Posterior vena cava (tissue), 2 donors: ENCODE results near the gene ZSCAN31. TPM values are rescaled to one million over a fixed set of nuclear protein-coding genes. Genes with fewer than 3 reads are reported as not detected.
"Not testable (repeated sequence)": the region's sequence is repeated elsewhere in the genome, so short reads cannot be mapped to it uniquely, and the experiment has no call there.

Experiments used
- DNase-seq: peaks from one replicate; pipeline ENCODE4 v3.0.0-alpha.2; 2020; ENCODE audit warnings: low spot score
- intact Hi-C, 2 donors: fragments of 100-400 bp; cut with DNase I; formaldehyde crosslinking; loops; one replicate each; pipeline versions ENCODE4 v1.14.1 to v1.14.2; 2022 to 2023
- long read RNA-seq, 2 donors: library from polyadenylated mRNA; unstranded; transcript quantifications; one replicate each; pipeline ENCODE4 v2.0.0, GENCODE V29; 2020 to 2021
- total RNA-seq, 2 donors: library from RNA; stranded (reverse); fragmentation: NEBNext Ultra II Directional; extraction: Animal tissue kit (Norgen Biotek cat#: 25700); gene quantifications; one replicate each; pipeline ENCODE4 v1.2.1, GENCODE V29; 2021
- donor health status: DM: yes; HTN: yes; CAD: no.
- donor health status: DM: yes; HTN: yes; CAD: no.

The ZSCAN31 gene
- 10 to 100 TPM; 13.1 to 14.6 TPM for total RNA-seq
- long read RNA-seq, donor 1, partial matches to known transcripts: 0 of 5 reads
- long read RNA-seq, donor 1, other reads (novel, unspliced or antisense): 3 of 5 reads
- long read RNA-seq, donor 2, transcript ZSCAN31-208 (3 exons, 1,005 nt): major isoform, 14 of 21 reads
- long read RNA-seq, donor 2, partial matches to known transcripts: 0 of 21 reads
- long read RNA-seq, donor 2, other reads (novel, unspliced or antisense): 5 of 21 reads

DNA sequence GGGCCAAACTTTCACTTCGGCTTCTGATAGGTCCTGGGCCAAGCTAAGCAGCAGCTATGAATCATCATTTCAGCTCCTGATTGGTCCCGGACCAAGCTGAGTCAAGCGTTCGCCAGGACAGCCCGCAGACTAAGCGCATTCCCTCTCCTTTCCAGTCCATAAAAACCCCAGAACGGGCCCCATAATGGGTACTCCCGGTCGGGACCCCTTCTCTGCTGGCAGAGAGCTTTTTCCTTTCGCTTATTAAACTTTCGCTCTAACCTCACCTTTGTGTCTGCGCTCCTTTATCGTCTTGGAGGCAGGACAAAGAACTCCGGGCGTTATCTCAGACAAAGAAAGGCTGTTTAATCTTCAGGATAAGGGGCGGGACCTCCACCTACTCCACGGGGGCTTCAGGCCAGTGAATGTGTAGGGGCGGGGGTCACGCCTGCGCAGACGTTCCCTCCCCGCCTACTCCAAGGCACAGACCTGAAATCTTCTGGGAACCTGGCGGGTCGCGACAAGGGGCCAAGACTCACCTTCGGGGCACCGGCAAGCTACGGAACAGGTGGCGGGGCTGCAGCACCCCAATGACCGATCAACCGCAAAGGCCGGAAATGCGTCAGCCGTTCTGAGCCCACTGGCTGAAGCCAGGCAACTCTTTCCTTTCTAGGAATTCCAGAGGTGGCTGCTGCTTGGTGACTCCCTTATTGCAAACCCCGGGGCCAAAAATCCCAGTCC is at the start of gene ZSCAN31:
TSS of gene ZSCAN31 (minus strand) at position 585 of the 720 bp plus-strand sequence. CDS start 6,465 bp downstream, outside the sequence.
- intact Hi-C loops: no loop called here
- DNase-seq: peak; percentile 97

DNA sequence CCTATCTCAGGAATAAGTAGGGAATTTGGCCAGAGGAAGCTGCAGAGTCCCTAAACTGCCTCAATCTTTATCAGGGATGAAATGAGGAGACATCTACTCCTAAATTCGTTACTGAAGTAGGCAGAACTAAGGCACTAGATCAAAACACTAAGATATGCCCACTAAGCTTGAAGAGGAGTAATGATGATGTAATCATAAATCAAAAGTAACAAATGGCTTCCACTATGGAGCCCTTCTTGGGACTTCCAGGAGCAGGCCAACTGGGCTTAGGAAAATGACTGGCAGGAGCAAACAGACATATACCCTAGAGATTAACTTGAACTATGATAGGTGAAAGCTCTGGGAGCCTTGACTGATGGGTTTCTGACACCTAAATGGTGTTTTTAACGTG is 48.2 kb upstream of the ZSCAN31 start:
- intact Hi-C loops: no loop called here
- no peak for DNase-seq

DNA sequence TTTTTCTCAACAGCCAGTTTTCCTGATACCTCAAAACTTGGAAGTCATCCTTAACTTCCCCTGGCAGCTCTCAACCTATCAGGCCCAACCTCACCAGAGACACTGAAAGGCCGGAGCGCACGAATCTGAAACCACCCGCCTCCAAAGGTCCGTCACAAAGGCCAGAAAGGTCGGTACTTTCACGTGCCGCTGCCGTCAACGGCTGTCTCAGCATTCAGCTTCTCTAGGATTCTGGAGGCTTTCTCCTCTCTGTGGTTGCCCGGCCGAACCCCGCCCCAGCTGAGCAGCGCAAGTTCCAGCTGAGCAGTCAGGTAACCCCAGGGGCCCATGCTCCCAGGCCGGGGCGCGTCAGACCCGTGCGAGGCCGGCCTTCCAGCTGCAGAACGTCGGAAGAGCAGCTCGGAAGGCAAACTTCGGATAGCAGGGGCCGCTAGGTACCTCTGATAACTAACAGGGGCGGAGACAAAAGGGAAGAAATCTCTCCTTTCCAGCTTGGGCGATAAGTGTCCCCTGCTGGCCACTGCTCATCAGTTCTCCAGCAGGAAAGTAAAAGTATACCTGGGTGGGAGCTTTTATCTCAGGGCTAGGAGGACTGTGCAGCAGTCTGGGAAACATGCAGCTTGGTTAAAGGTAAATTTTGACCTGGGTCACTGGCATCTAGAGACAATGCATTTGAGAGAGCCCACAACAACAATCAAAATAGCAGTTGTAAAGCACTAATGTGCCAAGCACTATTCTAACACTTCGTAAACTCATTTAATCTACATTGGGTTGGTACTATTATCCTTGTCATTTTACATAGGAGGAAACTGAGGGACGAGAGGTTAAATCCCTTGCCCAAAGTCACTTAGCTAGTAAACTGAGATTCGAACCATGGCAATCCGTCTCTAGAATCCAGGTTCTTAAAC is 47.5 kb upstream of the ZSCAN31 start:
- intact Hi-C loops: no loop called here
- DNase-seq: peak; percentile 95

DNA sequence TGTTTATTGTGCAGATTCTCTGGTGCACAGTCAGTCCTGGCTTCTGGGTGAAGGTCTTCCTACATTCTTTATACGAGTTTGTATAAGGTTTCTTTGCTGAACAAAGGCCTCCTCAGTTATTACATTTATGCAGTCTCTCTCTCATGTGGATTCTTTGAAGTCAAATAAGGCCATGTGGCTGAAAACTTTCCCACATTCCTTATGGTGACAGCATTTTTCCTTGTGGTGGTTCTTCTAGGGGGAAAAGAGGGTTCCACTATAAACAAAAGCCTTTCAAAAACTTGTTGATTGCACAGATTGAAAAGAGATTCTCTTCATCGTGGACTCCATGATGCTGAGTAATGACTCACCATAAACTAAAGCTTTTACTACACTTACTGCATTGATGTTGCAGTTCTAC is 44.4 kb upstream of the ZSCAN31 start:
- no peak for DNase-seq
- intact Hi-C loops: no loop called here

DNA sequence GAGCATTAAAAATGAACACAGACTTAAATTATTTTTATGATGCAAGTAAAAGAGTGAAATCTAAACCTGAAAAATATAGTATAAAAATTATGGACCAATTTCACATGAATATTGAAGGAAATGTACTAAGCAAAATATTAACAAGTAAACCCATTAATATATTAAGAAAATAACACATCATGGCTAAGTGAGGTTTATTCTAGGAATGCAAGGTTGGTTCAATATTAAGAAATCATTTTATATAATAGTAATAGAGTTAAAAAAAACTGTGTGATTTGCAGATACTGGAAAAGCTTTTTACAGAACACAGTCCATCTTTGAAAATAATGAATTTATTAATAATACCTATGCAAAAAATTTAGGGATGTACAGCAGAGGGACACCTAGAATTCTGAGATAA is 42.7 kb upstream of the ZSCAN31 start:
- no peak for DNase-seq
- intact Hi-C loops: no loop called here

DNA sequence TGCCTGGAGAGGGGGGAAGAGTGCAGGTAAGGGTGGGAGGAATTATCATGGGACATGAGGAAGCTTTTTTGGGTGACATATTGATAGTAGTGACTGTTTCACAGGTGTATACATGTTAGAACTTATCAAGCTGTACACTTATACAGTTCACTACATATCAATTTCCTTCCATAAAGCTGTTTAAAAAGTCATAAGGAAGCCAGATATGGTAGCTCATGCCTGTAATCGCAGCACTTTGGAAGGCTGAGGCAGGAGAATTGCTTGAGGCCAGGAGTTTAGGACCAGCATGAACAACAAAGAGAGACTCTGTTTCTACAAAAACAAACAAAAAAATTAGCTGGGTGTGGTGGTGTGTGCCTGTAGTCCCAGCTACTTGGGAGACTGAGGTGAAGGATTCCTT is 41.9 kb upstream of the ZSCAN31 start:
- intact Hi-C loops: no loop called here
- DNase-seq: no peak

DNA sequence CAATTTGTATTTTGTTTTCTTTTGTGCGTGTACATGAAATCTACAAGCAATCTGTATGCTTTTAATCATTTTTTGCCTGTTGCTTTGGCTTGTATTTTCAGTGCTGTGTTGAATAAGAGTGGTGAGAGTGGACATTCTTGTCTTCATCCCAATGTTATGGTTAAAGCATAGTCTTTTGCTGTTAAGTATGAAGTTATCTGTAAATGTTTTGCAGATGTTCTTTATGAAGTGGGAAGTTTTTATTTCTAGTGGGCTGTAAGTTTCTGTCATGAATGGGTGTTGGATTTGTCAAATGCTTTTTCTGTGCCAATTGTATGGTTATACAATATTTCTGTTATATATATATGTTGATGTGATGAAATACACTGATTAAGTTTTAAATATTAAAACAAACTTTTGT is 38.0 kb upstream of the ZSCAN31 start:
- intact Hi-C loops: no loop called here
- no peak for DNase-seq

DNA sequence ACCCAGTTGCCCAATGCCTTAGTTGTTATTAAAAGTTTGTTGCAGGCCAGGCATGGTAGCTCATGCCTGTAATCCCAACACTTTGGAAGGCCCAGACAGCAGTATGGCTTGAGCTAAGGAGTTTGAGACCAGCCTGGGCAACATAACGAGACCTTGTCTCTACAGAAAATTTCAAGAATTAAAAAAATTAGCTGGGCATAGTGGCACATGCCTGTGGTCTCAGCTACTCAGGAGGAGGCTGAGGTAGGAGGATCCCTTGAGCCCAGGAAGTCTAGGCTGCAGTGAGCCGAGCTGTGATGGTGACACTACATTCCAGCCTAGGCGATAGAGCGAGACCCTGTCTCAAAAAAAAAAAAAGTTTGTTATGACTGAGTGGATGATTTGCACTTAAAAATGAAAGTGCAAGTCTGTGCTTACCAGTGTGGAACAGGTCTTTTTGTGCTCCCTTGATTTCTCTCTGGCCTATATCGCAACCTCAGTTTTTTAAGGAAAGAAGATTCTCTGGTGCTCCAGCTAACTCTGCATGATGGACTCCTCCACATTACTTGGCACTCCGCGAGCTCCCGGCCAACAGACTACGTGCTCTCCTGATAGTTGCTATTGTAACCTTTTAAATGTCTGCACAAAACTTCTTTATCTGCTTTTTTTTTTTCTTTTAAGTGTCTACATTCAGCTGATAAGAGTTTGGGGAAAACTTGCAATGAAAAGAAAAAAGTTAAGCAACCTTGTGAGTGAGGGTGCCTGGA is 35.9 kb upstream of the ZSCAN31 start:
- no peak for DNase-seq
- intact Hi-C loops: no loop called here

DNA sequence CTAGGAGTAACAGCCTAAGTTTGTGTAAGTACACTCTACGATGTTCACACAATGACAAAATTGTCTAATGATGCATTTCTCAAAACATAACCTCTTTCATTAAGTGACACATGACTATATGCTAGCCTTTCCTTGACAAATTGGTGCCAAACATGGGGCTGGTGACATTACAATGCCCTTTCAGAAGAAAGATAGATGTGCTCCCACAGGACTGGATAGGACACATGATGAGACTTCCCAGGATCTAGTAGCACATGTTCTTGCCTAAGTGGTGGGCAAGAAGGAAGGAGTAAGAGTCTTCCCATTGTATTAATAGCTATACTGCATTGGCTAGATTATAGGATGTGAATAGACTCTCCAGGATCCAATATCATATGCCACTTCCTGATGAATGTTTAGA is 35.3 kb upstream of the ZSCAN31 start:
- intact Hi-C loops: no loop called here

DNA sequence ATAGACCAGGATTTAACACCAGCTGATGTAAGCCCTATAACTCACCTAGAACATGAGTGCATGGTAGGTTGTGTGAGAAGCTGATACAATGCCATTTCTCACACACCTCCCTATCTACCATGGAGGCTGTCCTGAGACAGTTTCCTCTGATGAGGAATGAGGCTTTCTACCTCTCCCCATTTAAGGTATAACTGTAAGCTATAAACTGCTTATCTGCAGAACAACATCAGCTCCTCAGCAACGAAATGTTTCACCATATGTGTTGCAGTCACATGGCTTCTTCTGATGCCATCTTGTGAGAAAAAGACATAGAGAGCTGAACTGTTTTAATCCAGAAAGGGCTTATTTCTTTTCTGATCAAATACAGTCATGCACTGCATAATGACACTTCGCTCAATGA is 34.5 kb upstream of the ZSCAN31 start:
- intact Hi-C loops: no loop called here
- DNase-seq: no peak

More for the DNA sequence above, 35.3 kb upstream of the ZSCAN31 start:
- DNase-seq: no peak

DNA sequence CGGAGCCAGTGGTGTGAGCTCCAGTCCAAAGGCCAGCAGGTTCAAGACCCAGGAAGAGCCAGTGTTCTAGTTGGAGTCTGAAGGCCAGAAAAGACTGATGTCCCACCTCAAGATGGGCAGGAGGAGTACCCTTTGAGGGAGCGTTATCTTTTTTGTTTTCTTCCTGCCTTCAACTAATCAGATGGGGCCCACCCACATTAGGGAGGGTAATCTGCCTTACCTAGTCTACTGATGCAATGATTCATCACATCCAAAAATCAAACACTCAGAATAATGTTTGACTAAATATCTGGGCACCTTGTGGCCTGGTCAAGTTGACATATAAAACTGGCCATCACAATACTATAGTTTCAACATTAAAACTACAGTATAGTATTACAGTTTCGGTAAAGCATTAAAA is 33.5 kb upstream of the ZSCAN31 start:
- DNase-seq: no peak
- intact Hi-C loops: no loop called here

DNA sequence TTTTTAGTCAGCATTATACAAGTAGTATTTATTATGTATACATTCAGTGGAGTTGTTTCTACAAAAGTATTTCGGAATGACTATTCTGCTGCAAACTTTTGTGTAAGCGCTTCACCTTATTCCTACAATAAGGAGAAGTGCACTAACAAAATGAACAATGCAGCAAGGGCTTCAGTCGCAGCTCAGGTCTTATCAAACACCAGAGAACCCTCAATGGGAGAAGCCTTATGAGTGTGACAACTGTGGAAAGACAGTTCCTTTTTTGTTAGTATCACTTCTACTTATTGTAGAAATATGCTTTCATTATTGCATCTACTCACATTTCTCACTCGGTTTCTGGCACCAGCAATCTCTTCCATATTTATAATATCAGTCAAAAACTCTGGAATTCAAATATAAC is 32.6 kb upstream of the ZSCAN31 start:
- DNase-seq: no peak
- intact Hi-C loops: no loop called here

DNA sequence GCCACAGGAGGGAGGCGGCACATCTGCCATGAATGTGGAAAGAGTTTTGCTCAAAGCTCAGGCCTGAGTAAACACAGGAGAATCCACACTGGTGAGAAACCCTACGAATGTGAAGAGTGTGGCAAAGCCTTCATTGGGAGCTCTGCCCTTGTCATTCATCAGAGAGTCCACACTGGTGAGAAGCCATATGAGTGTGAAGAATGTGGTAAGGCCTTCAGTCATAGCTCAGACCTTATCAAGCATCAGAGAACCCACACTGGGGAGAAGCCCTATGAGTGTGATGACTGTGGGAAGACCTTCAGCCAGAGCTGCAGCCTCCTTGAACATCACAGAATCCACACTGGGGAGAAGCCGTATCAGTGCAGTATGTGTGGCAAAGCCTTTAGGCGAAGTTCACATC is 29.6 kb upstream of the ZSCAN31 start:
- DNase-seq, intact Hi-C loops: not testable (repeated sequence)

DNA sequence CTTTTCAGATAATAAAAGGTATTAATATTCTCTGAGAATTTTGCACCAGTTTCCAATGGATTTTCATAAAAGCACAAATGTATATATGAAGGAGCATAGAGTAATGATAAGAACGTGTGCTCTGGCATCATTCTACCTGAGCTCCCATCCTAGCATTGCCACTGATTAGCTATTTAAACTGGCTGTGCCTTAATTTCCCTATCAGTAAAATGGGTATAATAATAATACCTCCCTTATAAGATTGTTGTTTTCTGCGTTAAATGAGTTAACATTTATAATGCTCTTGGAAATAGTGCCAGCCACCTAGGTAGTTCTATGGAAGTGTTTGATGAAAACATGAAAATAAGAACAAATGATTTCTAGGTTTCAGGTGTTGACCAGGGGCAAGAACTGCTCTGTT is 25.0 kb upstream of the ZSCAN31 start:
- DNase-seq: no peak
- intact Hi-C loops: no loop called here

DNA sequence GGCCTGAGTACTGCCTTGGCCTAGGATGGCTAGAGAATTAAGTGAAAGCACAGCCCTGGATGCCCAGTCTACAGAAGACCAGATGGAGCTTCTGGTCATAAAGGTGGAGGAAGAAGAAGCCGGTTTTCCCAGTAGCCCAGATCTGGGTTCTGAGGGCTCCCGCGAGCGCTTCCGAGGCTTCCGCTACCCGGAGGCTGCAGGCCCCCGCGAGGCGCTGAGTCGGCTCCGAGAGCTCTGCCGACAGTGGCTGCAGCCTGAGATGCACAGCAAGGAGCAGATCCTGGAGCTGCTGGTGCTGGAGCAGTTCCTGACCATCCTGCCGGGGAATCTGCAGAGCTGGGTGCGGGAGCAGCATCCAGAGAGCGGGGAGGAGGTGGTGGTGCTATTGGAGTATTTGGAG is 23.6 kb upstream of the ZSCAN31 start:
- not testable (repeated sequence) for DNase-seq
- intact Hi-C loops: loop anchor here (10.0 kb wide), 1 partner anchor 225 kb away; no protein-coding TSS in a partner anchor

DNA sequence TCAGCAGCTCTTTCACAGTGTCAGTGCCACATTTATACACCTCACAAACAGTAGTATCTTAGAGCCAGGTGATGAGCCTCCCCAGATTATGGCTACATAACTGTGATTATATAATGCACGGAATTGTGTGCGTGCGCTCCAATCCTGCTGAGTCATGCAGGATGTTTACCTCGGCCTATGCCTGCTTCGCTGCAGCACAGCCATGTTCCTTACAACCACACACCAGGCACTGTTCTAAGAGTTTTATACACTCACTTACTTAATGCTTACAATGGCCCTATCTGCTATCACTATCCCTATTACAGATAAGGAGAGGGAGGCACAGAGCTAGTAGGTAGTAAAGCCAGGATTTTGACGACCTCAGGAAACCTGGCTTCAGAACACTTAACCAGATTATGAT is 21.1 kb upstream of the ZSCAN31 start:
- intact Hi-C loops: loop anchor here (10.0 kb wide), 1 partner anchor 222 kb away; no protein-coding TSS in a partner anchor
- no peak for DNase-seq

DNA sequence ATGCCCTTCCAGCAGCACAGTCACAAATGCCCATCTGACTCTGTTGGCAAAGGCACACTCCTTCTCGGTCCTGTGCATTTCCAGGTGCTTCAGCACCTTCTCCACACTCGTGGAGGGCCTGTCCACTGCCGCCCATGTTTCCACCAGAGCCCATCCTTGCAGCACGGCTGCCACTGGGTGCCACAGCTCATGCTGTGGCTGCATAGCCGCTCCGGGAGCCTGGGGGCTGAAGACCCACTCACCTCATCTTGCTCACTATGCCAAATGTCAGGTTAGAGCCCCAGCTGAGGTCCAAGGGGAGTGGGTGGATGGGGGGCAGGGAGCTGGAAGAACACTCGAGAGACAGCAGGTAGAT is 20.7 kb upstream of the ZSCAN31 start:
- intact Hi-C loops: loop anchor here (10.0 kb wide), 1 partner anchor 222 kb away; no protein-coding TSS in a partner anchor
- DNase-seq: no peak

DNA sequence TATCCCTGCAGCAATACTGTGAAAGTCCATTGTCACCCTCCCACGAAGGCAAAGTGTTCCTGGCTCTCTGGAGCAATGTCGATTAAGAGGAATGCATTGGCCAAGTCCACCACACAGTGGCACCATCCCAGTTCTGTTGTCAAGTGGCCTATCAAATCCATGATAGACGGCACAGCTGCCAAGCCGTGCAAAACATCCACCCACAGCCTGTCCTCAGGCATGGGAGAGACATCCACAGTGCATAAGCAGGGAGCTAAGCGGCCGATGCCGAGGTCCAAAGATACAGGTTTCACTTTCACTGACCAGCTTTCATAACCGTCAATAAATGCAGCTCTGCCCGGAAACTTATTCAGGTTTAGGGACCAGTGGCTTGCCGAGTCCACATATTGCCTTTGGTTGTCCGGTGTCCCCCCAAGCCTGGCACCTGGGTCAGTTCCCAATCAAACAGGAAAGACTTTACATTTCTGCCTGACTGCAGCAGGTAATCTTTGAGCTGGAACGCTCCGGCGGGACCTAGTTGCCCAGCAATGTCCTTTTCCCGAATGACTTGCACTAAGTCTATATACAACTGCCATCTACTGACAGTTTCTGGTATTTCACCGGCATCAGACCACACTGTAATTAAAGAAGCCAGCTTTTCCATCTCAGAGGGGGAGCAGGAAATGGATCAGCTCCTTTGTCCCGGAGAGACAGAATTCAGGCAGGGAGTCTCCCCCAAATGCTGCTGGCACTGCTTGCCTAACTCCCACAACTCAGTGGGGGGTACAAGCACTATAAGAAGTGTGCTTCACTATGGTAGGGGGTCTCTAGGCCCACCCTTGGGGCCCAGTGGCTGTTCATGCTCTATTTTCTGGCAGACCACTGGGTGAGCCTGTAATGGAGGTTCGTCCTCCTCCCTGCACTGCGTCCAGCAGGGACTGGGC is 20.1 kb upstream of the ZSCAN31 start:
- intact Hi-C loops: loop anchor here (10.0 kb wide), 1 partner anchor 221 kb away; no protein-coding TSS in a partner anchor
- DNase-seq: peak; percentile 85
